Aorta (tissue), 5 donors: Measurements from ENCODE around the gene DHRS3. TPM values are rescaled to one million over a fixed set of nuclear protein-coding genes. Genes with fewer than 3 reads are reported as not detected.

ENCODE experiments used
- ATAC-seq: fragments of 200-7000 bp; cut with Tn5 transposase; one replicate; pipeline ENCODE4 v1.9.1; 2022; ENCODE audit warnings: moderate library complexity; ENCODE audit not compliant: low FRiP score
- DNase-seq, 2 donors: peaks; one replicate each; pipeline ENCODE4 v3.0.0-alpha.2; 2020
- H3K27ac ChIP-seq, 2 donors: one replicate each; pipeline ENCODE4 v1.5.1; 2013; ENCODE audit warnings: low read length in 2 of 2, mild to moderate bottlenecking in 2 of 2, moderate library complexity in 2 of 2, control low read depth in 1 of 2, inconsistent platforms in 1 of 2, low read depth in 1 of 2
- H3K27me3 ChIP-seq, 2 donors: one replicate each; pipeline ENCODE4 v1.6.1; 2013; ENCODE audit warnings: control low read depth in 1 of 2, low read length in 1 of 2, mild to moderate bottlenecking in 1 of 2, moderate library complexity in 1 of 2; ENCODE audit not compliant: insufficient read depth in 2 of 2, control insufficient read depth in 1 of 2
- H3K36me3 ChIP-seq, 2 donors: one replicate each; pipeline ENCODE4 v1.6.1; 2013; ENCODE audit warnings: control low read depth in 1 of 2, low read length in 1 of 2, mild to moderate bottlenecking in 1 of 2; ENCODE audit not compliant: insufficient read depth in 2 of 2, control insufficient read depth in 1 of 2
- H3K4me1 ChIP-seq, 2 donors: one replicate each; pipeline ENCODE4 v1.6.1; 2013; ENCODE audit warnings: low read length in 2 of 2, control low read depth in 1 of 2, mild to moderate bottlenecking in 1 of 2, moderate library complexity in 1 of 2; ENCODE audit not compliant: insufficient read depth in 2 of 2, control insufficient read depth in 1 of 2
- H3K4me3 ChIP-seq, 2 donors: one replicate each; pipeline ENCODE4 v1.5.1; 2013; ENCODE audit warnings: low read length in 2 of 2, control low read depth in 1 of 2, mild to moderate bottlenecking in 1 of 2
- H3K9me3 ChIP-seq: one replicate; pipeline ENCODE4 v1.6.1; 2013; ENCODE audit warnings: mild to moderate bottlenecking, low read length; ENCODE audit not compliant: control insufficient read depth
- WGBS, 2 donors: extraction: QIAGEN DNeasy Blood & Tissue Kit; methylation state at CpG; one replicate each; pipeline ENCODE4 v1.1.7; 2013; 5-methylcytosine and 5-hydroxymethylcytosine counted together
- intact Hi-C, 2 donors: fragments of 100-400 bp; cut with DNase I; formaldehyde crosslinking; loops; one replicate each; pipeline versions ENCODE4 v1.14.2 to v1.15.0; 2022
- polyA plus RNA-seq, 2 donors: library from polyadenylated mRNA; stranded (reverse); fragments of 200-250 nt; gene quantifications; one replicate each; pipeline ENCODE4 v1.2.3, GENCODE V29; 2013
- total RNA-seq, 2 donors: library from RNA; stranded (reverse); fragmentation: NEBNext Ultra II Directional; extraction: Animal tissue kit (Norgen Biotek cat#: 25700); gene quantifications; one replicate each; pipeline ENCODE4 v1.2.1, GENCODE V29; 2021
- donor health status: healthy with polysubstance abuse.
- donor health status: Bipolar disorder and iron deficiency.
- donor health status: DM: no; HTN: no; CAD: no.
- donor health status: DM: no; HTN: no; CAD: no.
- donor health status: DM: yes; HTN: yes; CAD: no.

DHRS3 gene
- total and polyA plus RNA-seq, 4 donors, result 27.5 to 325 (median 87.3) TPM

DNA sequence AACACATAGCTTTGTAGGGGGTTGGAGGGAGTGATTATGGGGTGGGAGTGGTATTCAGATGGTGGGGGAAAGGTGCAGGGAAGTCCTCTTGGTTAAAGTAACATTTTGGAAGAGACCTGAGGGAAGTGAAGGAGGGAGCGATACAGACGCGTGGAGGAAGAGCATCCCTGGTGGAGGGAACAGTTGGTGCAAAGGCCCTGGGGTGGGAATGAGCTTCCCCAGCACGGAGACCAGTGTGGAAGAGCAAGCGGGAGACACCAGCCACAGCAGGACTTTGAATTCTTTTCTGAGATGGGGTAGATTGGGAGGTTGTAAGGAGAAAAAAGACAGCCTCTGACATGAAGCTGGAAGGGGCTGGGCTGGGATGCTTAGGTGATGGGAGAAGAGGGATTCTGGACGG is 23.5 kb downstream of the DHRS3 start:
- H3K27ac ChIP-seq, result peak overlapping the region; percentile 58 to 93
- no peaks in the 10 kb centered on the region for H3K36me3 ChIP-seq
- H3K4me1 ChIP-seq, result no peaks in the 10 kb centered on the region
- no peaks in the 10 kb centered on the region for H3K27me3 ChIP-seq
- no peaks in the 10 kb centered on the region for H3K9me3 ChIP-seq
- intact Hi-C loops, result loop anchor here (2.0 to 10.0 kb wide), 4 partner anchors 24 to 140 kb away; partner anchors contain the start of gene DHRS3 (in 1 of the 2)
- ATAC-seq (no peak), DNase-seq (no peak)
- WGBS, 2 donors, result 69 to 78% methylated on average over 6 of the region's 6 CpGs
- no peak overlapping the region for H3K4me3 ChIP-seq

DNA sequence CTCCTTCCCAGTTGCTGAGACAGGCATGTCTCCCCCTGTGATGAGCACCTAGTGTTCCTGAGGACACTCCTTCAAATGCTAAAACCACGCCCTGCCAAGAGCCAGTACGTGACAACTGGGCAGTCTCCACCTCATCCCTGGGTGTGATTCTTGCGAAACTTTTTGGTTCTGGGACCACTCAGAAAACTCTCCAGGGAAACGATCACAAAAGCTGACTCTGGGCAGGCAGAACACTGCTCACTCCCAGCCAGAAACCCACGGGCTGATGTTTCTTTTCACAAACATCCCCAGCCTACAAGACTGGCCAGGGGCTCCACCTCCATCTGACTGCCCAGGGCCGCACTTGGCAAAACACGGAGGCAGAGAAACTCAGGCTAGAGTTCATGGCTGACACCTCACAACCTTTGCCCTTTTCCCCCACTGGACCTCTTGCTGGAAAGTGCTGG is 24.4 kb downstream of the DHRS3 start:
- H3K9me3 ChIP-seq, result no peaks in the 10 kb centered on the region
- DNase-seq (peak in 1 of 2 donors; percentile 83), ATAC-seq (peak; percentile 12)
- H3K4me3 ChIP-seq, result no peak overlapping the region
- no peaks in the 10 kb centered on the region for H3K36me3 ChIP-seq
- H3K4me1 ChIP-seq, result no peaks in the 10 kb centered on the region
- no peaks in the 10 kb centered on the region for H3K27me3 ChIP-seq
- intact Hi-C loops, result loop anchor here (2.0 to 10.0 kb wide), 4 partner anchors 25 to 139 kb away; partner anchors contain the start of gene DHRS3 (in 1 of the 2)
- 6 to 8% methylated on average over 7 of the region's 7 CpGs for WGBS, 2 donors
- H3K27ac ChIP-seq, result peak overlapping the region; percentile 58 to 93

DNA sequence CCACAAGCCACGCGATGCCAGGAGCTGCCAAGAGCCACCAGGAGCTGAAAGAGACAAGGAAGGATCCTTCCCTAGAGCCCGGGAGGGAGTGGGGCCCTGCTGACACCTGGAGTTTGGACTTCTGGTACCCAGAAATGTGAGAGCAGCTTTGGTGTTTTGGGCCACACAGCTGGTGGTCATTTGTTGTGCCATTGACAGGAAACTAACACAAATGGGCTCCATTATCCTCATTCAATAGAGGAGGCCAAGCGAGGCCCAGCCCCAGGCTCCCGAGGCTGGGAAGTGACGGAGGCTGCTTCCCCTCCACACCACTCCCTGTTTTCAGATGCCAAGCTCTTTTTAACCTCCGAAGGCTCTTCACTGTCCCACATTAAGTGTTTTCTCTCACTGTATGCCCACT is 25.5 kb downstream of the DHRS3 start:
- no peak overlapping the region for H3K4me3 ChIP-seq
- ATAC-seq (no peak), DNase-seq (no peak)
- no peaks in the 10 kb centered on the region for H3K27me3 ChIP-seq
- H3K9me3 ChIP-seq, result no peaks in the 10 kb centered on the region
- H3K4me1 ChIP-seq, result no peaks in the 10 kb centered on the region
- H3K36me3 ChIP-seq, result no peaks in the 10 kb centered on the region
- intact Hi-C loops, result loop anchor here (5.0 to 10.0 kb wide), 3 partner anchors 35 to 138 kb away; no protein-coding TSS in a partner anchor
- 72 to 80% methylated on average over 7 of the region's 7 CpGs for whole genome bisulfite sequencing, 2 donors
- H3K27ac ChIP-seq, result peak overlapping the region in 1 of 2 donors; percentile 64

DNA sequence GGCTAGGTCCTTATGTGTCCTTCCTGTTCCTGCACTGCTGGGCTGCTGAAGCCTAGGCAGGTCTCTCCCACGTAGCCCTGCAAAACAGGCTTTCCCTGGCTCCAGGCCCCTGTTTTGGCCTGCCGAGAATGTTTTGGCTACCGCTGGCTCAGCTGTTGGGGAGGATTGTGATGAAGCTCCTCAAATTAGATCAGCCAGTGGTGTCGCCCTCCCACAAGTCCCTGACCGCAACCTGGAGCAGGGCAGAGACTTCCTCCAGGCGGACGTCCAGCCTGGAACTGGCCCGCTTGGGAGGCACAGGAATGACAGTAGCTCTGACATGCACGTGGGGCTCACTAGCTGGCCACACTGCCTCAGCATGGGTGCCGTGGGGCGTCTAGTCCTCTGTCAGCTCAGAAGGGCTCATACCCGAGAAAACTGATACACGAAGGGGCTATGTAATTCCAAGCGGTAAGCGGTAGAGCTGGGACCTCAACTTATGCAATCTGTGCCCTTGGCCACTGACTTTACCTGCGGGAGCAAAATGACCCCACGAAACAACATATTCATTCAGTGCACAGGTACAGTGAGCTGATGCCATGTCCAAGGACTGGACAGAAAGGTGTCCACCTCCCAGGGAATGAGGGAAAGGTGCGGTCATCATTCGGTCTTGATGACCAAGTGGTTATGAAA is 26.6 kb downstream of the DHRS3 start:
- DNase-seq, result peak; percentile 75 to 84
- no peaks in the 10 kb centered on the region for H3K4me1 ChIP-seq
- peak overlapping the region in 1 of 2 donors; percentile 30 for H3K27ac ChIP-seq
- no peaks in the 10 kb centered on the region for H3K9me3 ChIP-seq
- no peak for ATAC-seq
- H3K36me3 ChIP-seq, result no peaks in the 10 kb centered on the region
- no peaks in the 10 kb centered on the region for H3K27me3 ChIP-seq
- intact Hi-C loops, result loop anchor here (5.0 to 10.0 kb wide), 3 partner anchors 34 to 137 kb away; no protein-coding TSS in a partner anchor
- WGBS, 2 donors, result 46 to 52% methylated on average over 19 of the region's 19 CpGs
- H3K4me3 ChIP-seq, result no peak overlapping the region

DNA sequence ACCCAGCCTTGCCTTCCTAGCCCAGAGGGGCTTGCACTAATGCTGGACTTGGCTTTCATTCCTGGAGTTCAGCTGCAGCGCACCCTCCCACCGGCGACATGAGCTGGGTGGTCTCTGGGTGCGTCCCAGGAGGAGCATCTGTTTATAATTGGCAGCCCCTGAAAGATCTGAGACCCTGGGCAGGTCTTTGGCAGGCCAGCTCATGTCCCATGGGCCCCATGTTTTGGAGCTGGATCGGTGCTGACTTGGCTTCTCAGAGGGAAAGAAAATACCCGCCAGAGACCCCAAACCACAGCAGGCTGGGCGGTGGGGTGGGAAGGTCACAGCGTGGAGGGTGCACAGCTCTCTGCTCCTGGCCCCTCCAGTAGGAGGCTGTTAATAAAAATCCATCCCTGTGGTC is 29.3 kb downstream of the DHRS3 start:
- no peaks in the 10 kb centered on the region for H3K9me3 ChIP-seq
- peak overlapping the region in 1 of 2 donors; percentile 5 for H3K27ac ChIP-seq
- ATAC-seq (no peak), DNase-seq (no peak)
- H3K36me3 ChIP-seq, result no peaks in the 10 kb centered on the region
- H3K27me3 ChIP-seq, result no peaks in the 10 kb centered on the region
- 40 to 61% methylated on average over 8 of the region's 8 CpGs for WGBS, 2 donors
- H3K4me3 ChIP-seq, result no peak overlapping the region
- no peaks in the 10 kb centered on the region for H3K4me1 ChIP-seq
- intact Hi-C loops, result no loop called here

DNA sequence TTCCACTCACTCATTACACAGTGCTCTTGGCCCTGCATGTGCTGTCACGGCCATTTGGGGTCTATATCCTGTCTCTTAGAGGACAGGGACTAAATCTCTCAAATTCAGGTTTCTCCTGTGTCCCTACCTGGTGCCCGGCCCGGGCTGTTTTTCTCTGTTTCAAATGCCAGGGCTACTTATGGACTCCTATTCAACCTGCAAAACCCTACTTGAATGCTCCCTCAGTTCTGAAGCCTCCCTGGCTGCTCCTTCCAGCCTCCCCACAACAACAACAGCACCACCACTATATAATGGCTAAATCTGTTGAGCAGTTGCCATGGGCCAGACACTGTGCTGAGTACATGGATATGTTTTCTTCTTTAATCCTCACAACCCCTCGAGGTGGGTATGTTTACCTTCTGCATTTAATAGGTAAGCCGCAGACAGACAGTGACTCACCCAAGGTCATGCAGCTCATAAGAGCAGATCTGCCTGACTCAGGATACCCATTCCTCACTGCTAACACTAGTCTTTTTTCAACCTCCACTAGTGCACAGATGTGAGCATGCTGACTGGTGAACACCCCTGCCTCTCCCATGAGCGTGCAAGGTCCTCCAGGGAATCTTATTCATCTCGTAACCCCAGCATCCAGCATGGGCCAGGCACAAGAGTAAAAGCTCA is 29.9 kb downstream of the DHRS3 start:
- H3K9me3 ChIP-seq, result no peaks in the 10 kb centered on the region
- intact Hi-C loops, result no loop called here
- no peak overlapping the region for H3K4me3 ChIP-seq
- no peaks in the 10 kb centered on the region for H3K36me3 ChIP-seq
- WGBS, 2 donors, result 83 to 94% methylated on average over 7 of the region's 7 CpGs
- H3K4me1 ChIP-seq, result no peaks in the 10 kb centered on the region
- DNase-seq (no peak), ATAC-seq (no peak)
- H3K27ac ChIP-seq, result peak overlapping the region in 1 of 2 donors; percentile 5
- no peaks in the 10 kb centered on the region for H3K27me3 ChIP-seq

DNA sequence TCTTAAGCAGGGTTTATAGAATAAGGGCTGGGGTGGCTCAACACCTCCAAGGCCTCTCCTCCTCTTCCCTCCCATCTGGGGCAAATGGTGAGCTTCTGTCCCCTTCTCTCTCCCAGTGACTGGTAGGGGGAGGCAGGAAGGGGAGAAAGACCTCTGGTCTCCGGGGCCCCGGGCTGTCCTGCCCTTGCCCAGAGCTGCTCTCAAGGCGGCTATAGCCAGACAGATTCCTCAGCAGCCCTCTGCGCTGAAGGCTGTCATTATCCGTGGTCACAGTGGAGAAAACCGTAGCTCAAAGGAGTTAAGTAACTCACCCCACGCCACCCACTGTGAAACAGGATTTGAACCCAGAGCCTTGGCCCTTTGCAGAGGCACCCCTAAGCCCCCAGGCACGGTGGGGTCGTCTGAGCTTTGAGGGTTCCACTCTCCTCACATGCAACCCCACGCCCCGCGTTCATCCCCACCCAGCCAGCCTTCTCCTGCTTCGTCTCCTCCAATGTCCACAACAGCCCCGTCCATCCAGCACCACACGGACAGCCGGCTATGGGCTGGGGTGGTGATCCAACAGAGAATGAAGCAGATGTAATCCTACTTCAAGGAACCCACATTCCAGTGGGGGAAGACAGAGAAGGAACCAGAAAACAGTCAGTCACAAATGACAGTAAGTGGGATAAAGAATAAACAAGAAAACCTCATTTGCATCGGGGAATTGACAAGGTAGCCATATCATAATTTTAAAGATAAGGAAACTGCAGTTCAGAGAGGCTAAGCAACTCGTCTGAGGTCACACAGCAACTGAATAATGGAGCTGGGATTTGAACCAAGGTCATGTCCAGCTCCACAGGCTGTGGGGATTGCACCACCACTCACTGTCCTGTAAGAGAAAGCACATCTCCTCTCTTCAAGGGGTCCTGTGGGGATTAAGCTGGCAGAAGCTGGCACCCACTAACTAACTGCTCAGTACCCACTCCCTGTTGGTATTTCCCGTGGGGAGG is 31.8 kb downstream of the DHRS3 start:
- H3K27ac ChIP-seq, result no peak overlapping the region
- H3K36me3 ChIP-seq, result no peaks in the 10 kb centered on the region
- 83 to 86% methylated on average over 17 to 19 of the region's 19 CpGs for WGBS, 2 donors
- DNase-seq (no peak), ATAC-seq (no peak)
- H3K27me3 ChIP-seq, result no peaks in the 10 kb centered on the region
- intact Hi-C loops, result no loop called here
- H3K9me3 ChIP-seq, result no peaks in the 10 kb centered on the region
- H3K4me1 ChIP-seq, result no peaks in the 10 kb centered on the region
- no peak overlapping the region for H3K4me3 ChIP-seq

DNA sequence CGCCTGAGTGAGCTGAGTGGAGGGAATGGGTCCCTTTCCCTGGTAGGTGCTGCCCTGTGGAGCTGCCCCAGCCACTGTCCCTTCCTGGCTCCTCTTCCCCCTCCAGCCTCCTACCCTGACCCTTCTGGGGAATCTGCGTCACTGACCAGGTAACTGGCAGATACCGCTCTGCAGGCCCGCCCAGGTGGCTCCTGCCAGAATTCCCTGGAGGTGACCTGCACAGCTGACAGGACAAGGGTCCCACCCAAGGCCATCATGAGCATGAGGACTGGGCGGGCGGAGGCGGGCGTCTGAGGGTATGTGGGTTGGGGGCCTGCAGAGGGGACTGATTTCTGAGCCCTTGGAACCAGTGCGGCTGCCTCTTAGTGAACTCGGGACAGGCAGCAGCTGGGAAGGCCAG is 32.5 kb downstream of the DHRS3 start:
- Histone ChIP-seq H3K4me3 (no peak overlapping the region), H3K27ac (no peak overlapping the region), H3K27me3 (no peaks in the 10 kb centered on the region), H3K9me3 (no peaks in the 10 kb centered on the region), H3K4me1 (no peaks in the 10 kb centered on the region), H3K36me3 (no peaks in the 10 kb centered on the region)
- ATAC-seq (no peak), DNase-seq (no peak)
- WGBS, 2 donors, result 92% methylated on average over 10 of the region's 10 CpGs
- intact Hi-C loops, result no loop called here
